ENCODE measurements around the gene DMAC2. TPM values are rescaled to one million over a fixed set of nuclear protein-coding genes. Genes with fewer than 3 reads are reported as not detected.

DMAC2 gene
- total and polyA plus RNA-seq, 2 of the 13 experiments (the other 11 are each of a cell fraction or from before 2014, with no cell fraction given): 39.0 to 66.0 TPM

DNA sequence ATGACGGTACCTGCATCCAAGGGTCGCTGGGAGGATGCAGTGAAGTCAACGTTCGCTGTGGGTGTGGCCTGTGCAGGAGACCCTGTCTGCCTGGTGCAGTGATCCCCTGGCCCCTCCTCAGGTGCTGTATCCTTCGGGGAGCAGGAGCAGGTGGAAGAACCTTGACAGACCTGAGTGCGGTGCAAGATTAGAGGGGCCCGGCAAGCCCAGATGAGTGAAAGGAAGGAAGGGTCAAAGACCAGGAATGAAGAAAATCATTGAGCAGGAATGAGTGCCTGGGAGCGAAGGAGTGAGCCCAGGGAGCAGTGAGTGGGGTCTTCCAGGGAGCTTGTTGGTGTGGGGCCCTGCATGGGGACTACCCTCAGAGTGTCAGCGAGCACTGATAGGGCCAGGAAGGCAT, 25.3 kb downstream of the DMAC2 start:
- H3K27me3 ChIP-seq (ENCODE audit: control insufficient read depth in 1 of 2, insufficient read depth in 2 of 2, low read length in 2 of 2): no peaks in the 10 kb centered on the region
- ATAC-seq (no peak), FAIRE-seq (no peak), DNase-seq (ENCODE audit: low spot score) (no peak)
- H2AFZ ChIP-seq (ENCODE audit: low read length): no peak overlapping the region
- H3K4me2 ChIP-seq (ENCODE audit: low read depth, low read length): no peak overlapping the region
- ChIA-PET CTCF (ENCODE audit: low intra/inter-chr PET ratio, low total read pairs) (no interaction called here), POLR2A (no interaction called here)
- peaks cover 16% of the 10 kb centered on the region for H3K4me1 ChIP-seq (ENCODE audit: insufficient read depth, low read length)
- H3K4me3 ChIP-seq (replicated peaks in 1 of 3; ENCODE audit: insufficient read depth in 1 of 3, low read depth in 2 of 3, low read length in 3 of 3): no peak overlapping the region
- WGBS (ENCODE audit: low lambda C conversion rate): 98% methylated on average over 9 of the region's 9 CpGs
- TF ChIP-seq, protein P1, sequence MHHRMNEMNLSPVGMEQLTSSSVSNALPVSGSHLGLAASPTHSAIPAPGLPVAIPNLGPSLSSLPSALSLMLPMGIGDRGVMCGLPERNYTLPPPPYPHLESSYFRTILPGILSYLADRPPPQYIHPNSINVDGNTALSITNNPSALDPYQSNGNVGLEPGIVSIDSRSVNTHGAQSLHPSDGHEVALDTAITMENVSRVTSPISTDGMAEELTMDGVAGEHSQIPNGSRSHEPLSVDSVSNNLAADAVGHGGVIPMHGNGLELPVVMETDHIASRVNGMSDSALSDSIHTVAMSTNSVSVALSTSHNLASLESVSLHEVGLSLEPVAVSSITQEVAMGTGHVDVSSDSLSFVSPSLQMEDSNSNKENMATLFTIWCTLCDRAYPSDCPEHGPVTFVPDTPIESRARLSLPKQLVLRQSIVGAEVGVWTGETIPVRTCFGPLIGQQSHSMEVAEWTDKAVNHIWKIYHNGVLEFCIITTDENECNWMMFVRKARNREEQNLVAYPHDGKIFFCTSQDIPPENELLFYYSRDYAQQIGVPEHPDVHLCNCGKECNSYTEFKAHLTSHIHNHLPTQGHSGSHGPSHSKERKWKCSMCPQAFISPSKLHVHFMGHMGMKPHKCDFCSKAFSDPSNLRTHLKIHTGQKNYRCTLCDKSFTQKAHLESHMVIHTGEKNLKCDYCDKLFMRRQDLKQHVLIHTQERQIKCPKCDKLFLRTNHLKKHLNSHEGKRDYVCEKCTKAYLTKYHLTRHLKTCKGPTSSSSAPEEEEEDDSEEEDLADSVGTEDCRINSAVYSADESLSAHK (CRISPR knock-in tag; IDR thresholded peaks at IDR 0.05; ENCODE audit: borderline replicate concordance): no peak
- TF ChIP-seq, protein P2, sequence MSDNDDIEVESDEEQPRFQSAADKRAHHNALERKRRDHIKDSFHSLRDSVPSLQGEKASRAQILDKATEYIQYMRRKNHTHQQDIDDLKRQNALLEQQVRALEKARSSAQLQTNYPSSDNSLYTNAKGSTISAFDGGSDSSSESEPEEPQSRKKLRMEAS (IDR thresholded peaks at IDR 0.05): no peak
- TF ChIP-seq RFXANK (CRISPR knock-in tag; IDR thresholded peaks at IDR 0.05) (no peak), CEBPG (CRISPR knock-in tag; IDR thresholded peaks at IDR 0.05) (no peak), ZNF101 (CRISPR knock-in tag; IDR thresholded peaks at IDR 0.05; ENCODE audit: borderline replicate concordance, low read depth) (no peak), KDM4B (CRISPR knock-in tag; IDR thresholded peaks at IDR 0.05) (no peak), HNRNPK (IDR thresholded peaks at IDR 0.05; ENCODE audit: low read depth, low read length, poor library complexity, severe bottlenecking) (no peak), ZNF557 (CRISPR knock-in tag; IDR thresholded peaks at IDR 0.05) (no peak), NONO (IDR thresholded peaks at IDR 0.05) (no peak), NONO (CRISPR knock-in tag; conservative IDR thresholded peaks at IDR 0.05) (no peak), PAWR (CRISPR knock-in tag; IDR thresholded peaks at IDR 0.05; ENCODE audit: borderline replicate concordance) (no peak), GABPB1 (CRISPR knock-in tag; IDR thresholded peaks at IDR 0.05) (no peak), ZBTB21 (CRISPR knock-in tag; IDR thresholded peaks at IDR 0.05) (no peak), ZNF891 (CRISPR knock-in tag; IDR thresholded peaks at IDR 0.05) (no peak)
- TF ChIP-seq, protein P3, sequence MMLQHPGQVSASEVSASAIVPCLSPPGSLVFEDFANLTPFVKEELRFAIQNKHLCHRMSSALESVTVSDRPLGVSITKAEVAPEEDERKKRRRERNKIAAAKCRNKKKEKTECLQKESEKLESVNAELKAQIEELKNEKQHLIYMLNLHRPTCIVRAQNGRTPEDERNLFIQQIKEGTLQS (CRISPR knock-in tag; IDR thresholded peaks at IDR 0.05): no peak
- TF ChIP-seq, protein P4, sequence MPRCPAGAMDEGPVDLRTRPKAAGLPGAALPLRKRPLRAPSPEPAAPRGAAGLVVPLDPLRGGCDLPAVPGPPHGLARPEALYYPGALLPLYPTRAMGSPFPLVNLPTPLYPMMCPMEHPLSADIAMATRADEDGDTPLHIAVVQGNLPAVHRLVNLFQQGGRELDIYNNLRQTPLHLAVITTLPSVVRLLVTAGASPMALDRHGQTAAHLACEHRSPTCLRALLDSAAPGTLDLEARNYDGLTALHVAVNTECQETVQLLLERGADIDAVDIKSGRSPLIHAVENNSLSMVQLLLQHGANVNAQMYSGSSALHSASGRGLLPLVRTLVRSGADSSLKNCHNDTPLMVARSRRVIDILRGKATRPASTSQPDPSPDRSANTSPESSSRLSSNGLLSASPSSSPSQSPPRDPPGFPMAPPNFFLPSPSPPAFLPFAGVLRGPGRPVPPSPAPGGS (CRISPR knock-in tag; IDR thresholded peaks at IDR 0.05): no peak
- H3K9me3 ChIP-seq (ENCODE audit: low read length): no peaks in the 10 kb centered on the region
- no peak overlapping the region for H3K9ac ChIP-seq (ENCODE audit: insufficient read depth, low read depth, low read length)
- in situ Hi-C loops (cut with HindIII; ENCODE audit: extremely low pct_ligation_motif_present, low pct_unique_long_range_greater_than_20kb) (no loop called here), intact Hi-C loops (cut with micrococcal nuclease; ENCODE audit: unreplicated experiment) (no loop called here)
- no peaks in the 10 kb centered on the region for H3K79me2 ChIP-seq (ENCODE audit: insufficient read depth, low read length)
- H3K27ac ChIP-seq (ENCODE audit: extremely low read length, insufficient read depth, low read length): no peak overlapping the region
- no TSS peak for BruUV-seq (replicated peaks)
- H3K36me3 ChIP-seq (replicated peaks in 1 of 2; ENCODE audit: control insufficient read depth in 1 of 2, insufficient read depth in 2 of 2, low read length in 2 of 2): peaks cover 12 to 25% of the 10 kb centered on the region in 2 experiments; a peak in 4 of 5 replicates
- no peaks in the 10 kb centered on the region for H4K20me1 ChIP-seq (ENCODE audit: insufficient read depth, low read length)

All from HepG2 (cell line).